ENCODE data around the gene PTPRB.

DNA sequence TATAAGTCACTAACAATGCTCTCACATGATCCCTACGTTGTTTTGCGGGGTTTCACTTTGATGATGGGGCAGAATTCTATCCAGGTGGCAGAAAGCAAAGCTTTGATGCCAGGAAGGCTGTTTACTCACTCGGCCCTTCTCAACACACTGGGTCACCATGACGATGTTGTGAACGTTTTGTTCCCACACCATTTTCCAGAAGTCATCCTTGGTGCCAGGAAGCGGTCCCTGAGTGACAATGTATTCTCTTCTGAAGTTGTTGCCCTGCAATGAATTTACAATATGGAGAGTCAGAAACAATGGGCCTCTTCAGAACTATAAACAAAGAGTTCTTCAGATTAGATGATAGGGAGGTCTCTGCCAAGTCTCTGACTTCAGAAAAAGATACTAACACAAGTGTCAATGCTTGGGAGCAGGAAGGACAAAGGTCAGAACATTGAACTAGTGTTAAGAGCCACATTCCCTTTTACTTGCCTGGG lies 101.3 kb downstream of the PTPRB start:
- TF ChIP-seq POLR2A (IDR thresholded peaks at IDR 0.05; ENCODE audit: borderline replicate concordance, extremely low read depth, insufficient read depth, insufficient read length) = no peak
- no peak for TF ChIP-seq CTCF (IDR thresholded peaks at IDR 0.05 in 2 of 3, conservative IDR thresholded peaks at IDR 0.05 in 1 of 3; ENCODE audit: borderline replicate concordance in 1 of 3, insufficient read depth in 1 of 3, low read depth in 2 of 3, low read length in 2 of 3)
- TF ChIP-seq EZH2phosphoT487 (IDR thresholded peaks at IDR 0.05; ENCODE audit: borderline replicate concordance) = no peak
